ENCODE results near the gene SLC38A11.

Gene SLC38A11

DNA sequence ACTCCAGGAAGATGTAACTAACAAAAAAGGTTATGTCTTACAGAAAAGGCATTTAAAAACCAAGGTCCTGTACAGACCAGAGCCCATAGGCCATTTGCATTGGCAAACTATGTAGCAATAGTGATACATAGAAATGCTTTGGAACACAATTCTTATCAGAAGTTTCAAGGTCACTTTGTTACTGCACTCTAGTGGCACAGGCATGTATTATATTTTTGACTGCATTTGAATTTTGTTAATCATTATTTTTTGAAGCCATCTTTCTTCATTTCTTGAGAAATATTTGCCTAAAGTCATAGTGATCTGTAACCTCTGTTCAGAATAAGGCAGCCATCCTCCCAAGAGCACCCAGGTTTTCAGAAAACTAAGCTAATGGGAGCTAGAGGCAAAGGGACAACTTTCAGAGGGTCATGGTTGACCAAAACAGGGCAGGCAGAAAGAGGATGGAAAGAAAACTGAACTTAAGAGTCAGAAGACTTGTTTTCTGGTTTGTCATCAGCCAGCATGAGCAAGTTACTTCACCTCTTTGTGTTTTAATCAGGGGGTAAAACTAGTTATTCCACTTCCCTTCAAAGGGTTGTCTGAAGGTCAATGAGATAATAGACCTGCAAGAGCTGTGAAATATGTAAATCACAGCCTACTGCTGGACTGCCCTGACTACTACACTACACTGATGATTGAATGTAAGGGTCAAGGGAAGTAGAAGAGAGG is 41.5 kb downstream of the SLC38A11 start:
- no peak for DNase-seq

DNA sequence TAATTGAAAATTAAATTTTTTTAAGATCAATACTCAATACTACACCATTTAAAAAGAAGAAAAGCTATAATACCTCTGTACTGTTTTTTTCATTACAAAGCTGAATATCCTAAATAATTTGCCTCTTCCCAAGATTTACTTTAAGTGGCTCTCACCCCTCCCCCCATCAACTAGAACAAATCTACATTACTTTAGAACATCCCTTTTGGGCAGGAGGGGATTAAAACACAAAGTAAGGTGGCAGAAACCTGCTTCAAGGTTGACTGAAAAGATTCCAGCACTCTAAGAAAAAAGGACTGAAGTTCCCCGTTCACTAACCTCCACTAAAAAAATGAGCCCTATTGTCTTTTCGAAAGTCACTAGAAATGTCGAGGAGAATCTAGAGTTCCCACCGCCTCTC is 42.3 kb downstream of the SLC38A11 start:
- no peak for DNase-seq

DNA sequence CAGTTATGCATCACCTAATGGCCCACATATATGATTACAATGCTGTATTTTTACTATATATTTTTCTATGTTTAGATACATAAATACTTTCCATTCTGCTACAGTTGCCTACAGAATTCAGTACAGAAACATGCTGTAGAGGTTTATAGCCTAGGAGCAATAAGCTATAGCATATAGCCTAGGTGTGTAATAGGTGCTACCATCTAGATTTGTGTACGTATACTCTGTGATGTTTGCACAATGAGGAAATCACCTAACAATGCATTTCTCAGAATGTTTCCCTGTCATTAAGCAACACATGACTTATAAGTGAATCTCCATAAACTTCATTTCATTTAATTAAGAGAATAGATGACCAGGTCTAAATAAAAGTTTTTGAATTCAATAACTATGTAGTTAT is 43.5 kb downstream of the SLC38A11 start:
- no peak for DNase-seq

DNA sequence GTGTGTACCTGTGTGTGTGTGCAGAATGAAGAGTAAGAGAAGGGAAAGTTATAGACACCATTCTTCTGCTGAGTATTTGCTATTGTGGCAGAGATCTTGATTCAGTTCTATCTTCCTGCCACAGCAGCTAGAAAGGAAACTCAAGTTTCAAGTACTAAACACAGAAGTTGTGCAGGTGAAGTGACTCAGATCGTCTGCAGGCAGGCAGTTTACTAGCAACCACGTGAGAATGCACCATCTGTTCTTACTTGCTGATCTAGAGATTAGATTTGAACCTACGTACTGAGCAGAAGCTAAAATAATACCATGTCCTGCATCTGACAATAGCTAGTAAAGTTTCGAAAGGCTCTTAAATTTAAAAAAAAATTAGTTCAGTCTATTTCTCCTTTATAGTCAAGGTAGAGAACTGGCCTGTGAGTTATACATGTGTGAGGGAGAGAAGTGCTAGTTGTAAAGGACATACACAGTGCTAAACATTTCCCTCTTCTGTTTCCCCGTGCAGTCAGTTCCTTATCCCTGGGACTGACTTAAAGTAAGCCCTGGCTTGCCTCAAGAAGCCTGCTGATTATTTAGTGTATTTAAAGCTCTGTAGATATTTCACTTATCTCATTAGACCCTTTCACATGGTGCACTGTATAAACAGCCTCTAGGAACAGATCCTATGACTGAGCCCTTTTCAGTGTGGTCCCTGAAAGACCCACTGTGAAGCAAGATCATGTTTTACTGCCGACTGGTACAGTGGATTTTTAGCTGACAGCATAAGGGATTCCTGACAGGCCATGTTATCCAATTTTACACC is 45.0 kb downstream of the SLC38A11 start:
- no peak for DNase-seq

DNA sequence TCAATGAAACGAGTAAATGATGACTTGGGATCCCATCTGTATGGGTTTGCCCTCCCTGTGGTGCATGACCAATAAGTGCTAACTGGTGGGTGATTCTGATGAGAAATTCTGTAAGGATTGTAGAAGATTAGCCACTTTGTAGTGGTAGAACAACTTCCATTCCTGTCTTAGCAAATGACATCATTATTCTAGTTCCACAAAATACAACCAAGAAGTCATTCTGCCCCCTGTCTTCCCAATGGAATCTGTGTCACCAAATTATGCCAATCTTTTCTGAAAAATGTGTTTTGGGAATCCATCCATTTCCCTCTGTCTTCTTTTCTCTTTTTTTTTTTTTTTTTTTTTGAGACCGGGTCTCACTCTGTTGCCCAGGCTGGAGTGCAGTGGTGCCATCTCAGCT is 48.4 kb downstream of the SLC38A11 start:
- DNase-seq, result no peak

DNA sequence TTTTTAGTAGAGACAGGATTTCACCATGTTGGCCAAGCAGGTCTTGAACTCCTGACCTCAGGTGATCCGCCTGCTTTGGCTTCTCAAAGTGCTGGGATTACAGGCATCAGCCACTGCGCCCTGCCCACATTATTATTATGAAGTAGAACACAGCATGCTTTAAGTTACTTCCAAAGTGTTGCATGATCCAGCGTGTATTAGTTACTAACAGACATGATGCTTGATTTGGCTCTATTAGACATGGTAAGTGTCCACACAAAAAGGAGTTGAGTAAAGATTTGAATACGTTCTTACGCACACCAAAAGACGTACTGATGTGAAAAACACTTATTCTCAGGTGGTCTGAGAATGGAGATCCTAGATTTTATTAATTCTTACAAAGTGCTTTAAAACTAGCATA is 50.0 kb downstream of the SLC38A11 start:
- no peak for DNase-seq

DNA sequence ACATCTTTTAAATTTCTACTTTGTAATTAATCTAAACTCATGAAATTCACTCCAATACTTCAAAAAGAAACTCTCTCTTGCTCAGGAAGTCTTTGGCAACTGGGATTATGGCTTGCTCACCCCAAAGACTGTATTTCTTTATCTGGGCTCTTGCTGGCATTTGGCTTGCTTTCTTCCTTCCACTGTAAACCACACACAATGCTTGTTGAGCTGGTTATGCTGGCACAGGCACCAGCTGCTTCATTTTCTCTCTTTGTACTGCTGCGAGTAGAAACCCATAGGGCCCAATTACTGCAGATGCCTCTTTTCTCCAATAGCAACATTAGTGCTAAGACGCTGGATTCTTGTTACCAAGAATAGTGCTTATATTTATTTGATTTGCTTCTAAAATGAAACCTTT is 51.4 kb downstream of the SLC38A11 start:
- no peak for DNase-seq

DNA sequence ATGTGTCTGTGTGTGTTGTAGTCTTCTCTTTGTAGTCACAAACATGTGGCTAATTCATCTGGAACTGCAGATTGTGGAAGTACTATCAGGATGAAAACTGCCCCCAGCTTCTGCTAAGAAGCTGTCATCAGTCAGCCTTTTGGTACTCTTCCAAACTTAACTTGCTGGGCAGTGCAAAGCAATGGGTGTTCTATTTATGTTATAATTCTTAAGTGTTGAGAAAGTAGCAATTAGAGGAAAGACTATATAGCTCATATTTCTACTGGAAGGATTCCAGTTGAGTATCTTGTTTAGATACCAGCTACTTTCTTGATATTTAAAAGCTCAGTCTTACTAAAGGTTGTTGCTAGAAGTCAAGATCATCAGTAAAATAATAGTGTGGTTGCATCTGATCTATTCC is 52.1 kb downstream of the SLC38A11 start:
- no peak for DNase-seq

DNA sequence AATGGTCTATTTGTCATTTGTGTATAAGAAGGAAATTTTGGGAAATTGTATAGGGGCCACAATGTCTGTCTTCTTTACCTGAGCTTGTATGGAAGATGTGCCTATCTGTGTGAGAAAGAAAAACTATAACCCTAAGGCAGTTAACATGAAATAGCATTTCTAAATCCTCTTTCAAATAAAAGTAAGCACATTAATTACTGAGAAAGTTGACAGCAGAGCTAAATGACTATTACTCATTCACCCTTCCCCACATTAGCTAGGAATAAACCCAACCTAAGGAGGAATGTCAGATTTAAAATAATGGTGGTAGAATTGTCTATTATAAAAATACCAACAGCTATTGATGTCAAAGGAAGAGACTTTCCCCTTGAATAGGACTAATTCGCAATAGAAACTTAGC is 56.2 kb downstream of the SLC38A11 start:
- no peak for DNase-seq

DNA sequence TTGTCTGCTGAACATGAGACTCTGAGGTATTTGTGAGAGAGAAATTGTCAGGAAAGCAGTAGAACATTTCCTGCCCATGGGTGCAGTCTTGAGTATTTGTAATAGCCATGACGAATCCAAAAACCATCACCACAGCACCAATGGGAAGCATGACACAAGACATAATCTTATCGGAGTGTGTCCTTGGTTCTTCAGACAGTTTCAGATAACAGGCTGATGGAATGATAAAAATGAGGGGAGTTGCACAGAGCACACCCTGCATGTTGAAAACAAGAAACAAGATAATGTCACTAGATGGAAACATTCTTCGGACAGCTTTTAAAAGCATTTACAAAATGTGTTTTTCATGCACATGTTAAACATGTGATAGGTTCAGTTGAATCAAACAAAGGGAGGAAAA is 56.9 kb downstream of the SLC38A11 start:
- DNase-seq, result no peak

DNA sequence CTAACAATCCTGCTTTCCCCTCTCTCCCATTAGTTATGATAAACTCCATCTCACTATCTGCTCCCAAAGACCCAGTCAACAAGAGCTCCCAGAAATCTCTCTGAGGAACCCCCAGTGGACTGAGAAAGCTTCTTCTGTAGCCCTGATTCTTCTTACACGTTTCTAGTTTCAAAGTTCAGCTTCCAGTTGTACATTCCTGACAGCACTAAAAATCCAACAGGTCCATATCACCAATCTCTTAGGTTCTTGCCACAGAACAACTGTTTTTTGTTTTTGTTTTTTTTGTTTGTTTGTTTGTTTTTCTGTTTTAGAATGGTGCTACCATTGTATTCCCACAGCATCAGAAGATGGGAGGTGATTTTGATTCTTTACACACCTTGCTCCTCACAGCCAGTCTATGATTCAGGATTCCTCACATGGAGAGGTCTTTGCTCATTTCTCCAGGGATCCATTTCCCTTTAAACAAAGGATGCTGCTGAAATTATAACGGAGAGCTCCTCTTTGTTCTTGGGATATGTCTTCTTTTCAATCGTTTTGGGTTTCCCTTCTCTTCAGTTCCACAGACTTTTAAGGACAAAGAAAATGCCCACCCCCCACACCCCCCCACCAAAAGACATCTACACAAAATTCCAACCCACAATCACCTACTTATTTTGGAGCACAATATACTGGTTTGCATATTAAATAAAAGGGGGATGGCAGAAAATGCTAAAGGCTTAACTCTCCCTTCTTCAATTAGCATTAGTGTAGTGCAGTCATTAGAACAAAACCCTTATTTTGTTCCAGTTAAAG is 57.7 kb downstream of the SLC38A11 start:
- DNase-seq, result no peak

DNA sequence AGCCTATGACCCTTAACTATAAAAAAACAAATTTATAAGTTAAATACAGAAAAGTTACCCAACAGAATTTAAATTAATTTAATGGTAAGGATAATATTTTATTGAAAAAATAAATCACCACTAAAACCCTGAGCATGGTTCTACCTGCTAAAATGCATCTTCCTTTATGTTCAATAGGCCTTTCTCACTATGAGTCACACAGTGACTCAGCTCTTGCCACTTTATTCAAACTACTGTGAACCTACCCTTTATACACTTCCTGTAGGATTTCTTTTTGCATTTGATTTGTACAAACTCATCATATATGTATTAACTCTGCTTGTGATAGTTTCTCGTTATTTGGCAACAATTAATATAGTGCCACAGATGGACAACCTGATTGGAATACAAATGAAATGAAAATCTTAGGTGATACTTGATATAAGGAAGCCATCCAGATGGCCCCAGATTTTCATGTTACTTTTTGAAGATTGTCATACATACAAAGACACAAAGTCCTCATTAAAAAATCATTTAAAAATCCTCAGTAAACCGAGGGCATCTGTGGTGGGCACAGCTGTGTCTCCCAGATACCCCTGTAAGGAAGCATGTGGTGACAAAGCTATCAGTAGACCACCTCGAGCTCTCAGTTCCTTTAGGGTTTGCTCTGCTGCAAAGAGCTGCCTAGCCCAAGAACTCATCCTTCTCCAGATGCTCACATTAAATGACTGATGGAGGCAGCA is 58.5 kb downstream of the SLC38A11 start:
- DNase-seq, result no peak

DNA sequence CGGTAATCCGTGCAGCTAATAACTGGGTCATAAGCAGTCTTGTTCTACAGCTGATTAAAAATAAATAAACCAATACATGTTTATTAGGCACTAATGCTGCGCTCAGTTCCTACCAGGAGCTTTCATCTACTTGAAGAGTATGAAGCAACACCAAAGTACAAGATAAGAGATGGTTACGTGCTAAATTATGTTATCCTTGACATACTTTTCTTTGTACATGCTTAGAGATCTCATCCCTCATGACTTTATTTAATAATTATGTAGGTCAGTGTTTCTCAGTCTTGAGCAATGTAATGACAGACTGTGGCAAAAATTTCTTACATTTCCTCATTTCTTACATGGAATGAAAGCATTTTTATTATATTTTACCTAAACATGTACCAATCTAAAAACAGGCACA is 59.1 kb downstream of the SLC38A11 start:
- DNase-seq, result no peak

DNA sequence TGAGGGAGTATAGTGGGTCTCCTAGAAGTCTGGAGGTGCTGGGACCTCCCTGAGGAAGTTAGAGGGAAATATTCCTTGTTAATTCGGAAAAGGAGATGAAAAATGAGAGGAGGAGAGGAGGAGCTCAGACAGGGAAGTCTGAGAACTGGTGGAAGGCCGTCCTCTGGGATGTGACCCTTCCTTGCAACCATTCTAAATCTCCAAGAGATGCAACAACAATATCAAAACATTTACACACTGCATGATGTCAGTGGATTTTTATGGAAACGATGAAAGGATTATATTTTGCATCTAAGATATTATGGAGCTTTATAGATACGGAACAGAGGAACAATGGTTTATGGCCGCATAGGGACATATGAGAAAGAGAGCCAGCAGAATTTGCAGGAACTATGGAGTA is 63.9 kb downstream of the SLC38A11 start:
- no peak for DNase-seq

DNA sequence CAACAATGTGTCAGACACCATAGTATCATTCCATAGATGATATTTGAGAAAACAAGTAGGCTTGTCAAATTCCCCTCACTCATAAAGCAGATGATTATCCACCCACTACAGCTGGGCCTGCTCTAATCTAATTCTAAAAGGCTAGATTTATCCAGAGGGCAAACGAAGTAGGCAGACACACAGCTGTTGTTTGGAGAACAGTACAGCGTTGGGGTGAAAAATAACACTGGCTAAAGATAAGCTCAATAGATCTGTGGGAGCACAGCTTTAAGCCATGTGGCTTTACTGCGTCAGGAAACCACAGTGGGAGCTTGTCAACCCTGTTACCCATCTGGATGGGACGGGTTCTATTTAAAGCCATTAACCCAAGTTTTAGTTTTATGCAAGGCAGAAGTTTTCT is 64.8 kb downstream of the SLC38A11 start:
- DNase-seq, result no peak

DNA sequence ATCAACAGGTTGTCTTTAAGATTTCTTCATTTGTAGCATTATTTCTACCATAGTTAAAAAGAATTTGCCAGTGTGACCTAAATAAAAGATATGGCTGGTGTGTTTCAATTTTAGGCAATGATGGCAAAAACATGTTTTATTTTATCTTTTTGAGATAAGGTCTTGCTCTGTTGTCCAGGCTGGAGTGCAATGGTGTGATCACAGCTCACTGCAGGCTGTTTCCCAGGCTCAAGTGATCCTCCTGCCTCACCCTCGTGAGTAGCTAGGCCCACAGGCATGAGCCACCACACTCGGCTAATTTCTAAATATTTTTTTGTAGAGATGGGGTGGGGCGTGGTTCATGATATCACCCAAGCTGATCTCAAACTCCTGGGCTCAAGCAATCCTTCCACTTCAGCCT is 66.7 kb downstream of the SLC38A11 start:
- DNase-seq, result no peak

DNA sequence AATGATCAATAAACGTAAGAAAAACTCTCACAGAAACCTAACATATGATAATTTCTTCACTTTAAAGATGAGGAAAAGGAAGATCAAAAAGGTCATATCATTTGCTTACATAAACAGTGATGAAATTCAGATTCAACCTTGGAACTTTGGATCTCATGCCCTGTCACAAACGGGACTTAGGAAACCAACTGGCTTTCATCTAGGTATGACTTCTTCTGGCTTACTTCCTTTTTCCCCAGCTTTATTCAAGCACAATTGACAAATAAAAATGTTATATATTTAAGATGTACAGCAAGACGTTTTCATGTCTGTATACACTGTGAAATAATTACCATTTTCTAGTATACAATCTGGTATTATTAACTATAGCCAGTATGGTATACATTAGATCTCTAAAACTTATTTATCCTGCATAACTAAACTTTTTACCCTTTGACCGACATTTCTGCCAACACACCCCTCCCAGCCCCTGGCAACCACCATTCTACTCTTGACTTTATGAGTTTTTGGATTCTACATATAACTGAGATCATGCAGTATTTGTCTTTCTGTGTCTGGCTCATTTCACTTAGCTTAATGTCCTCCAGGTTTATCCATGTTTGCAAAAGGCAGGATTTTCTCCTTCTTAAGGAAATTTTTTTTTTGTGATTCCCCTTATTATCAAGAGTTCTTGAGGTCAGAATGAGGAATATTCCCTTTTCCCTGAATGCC is 67.7 kb downstream of the SLC38A11 start:
- DNase-seq, result no peak

DNA sequence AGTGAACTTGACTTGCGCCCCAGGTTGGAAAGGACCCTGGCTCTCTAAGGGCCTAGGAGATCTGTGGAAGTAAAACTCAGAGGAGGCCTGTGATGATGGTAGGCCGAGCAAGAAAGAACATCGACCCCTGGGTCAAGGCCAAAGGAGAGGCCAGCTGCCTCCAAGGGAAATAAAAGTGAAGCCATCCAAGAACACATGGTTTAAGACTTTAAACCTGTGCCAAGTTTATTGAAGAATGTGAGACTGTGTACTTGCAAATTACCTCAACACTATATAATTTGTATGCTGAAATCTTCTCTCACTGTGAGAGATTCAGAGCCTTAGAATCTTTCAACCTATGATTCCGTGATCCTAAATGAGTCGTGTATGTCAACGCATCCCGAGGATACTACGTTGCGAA is 73.0 kb downstream of the SLC38A11 start:
- no peak for DNase-seq

DNA sequence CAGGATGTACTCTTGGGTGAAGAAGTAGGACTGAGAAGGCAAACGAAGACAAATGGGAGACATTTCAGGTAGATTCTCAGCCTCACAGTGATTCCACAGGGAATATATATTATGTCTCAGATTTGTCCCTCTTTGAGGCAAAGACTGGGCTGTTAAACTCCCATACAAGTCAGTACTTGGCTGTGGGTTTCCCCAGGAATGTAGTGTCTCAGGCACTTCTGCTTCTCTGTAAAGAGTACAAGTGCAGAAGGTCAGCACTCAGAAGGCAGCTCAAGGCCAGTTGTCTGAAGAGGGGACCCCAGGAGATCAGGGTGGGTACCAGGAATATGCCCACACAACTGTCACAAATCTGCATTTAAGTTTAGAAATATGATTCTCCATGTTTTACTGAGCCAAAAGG is 73.8 kb downstream of the SLC38A11 start:
- DNase-seq, result no peak

DNA sequence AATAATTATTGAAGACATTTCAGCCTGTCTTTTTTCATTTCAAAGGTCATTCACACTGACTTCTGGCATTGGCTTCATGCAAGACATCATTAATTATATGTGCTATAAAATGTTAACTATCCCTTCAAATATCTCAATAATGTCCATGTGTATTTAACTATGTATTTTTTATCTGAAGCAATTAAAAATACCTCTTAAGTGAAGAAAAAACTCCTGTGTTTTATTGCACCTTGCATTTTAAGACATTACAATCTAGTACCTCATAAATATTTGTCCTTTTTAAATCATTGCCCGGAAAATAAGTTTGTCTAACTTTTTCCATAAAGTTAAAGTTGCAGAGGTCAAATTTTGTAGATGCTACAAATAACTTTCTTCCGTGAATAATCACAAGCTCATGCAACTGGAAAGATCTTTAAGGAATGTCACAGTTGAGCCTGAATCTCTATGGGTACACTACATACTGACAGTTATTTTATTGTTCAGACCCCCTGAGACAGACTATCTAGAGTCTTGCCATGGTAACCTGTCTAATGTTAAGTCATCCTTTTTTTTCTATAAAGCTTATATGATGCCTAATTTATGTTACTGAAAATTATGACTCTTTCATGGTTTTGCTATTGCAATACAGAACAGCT is 75.3 kb downstream of the SLC38A11 start:
- DNase-seq, result no peak

DNA sequence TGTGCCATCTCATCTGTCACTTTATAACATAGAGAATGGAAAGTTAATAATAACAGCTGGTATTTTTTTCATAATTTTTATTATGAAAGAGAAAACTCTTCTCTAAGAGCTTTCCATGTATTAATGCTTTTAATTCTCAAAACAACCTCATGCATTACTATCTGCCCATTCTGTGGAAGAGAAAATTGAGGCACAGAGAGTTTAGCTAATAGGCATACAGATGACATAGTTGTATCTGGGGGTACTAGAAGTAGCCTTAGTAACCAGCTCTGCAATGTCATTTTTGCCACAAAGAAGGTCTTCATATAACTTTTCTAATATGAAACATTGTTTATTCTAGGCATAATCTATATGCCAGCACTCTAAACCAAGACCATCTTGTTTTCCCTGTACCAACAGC is 77.4 kb downstream of the SLC38A11 start:
- DNase-seq, result no peak

DNA sequence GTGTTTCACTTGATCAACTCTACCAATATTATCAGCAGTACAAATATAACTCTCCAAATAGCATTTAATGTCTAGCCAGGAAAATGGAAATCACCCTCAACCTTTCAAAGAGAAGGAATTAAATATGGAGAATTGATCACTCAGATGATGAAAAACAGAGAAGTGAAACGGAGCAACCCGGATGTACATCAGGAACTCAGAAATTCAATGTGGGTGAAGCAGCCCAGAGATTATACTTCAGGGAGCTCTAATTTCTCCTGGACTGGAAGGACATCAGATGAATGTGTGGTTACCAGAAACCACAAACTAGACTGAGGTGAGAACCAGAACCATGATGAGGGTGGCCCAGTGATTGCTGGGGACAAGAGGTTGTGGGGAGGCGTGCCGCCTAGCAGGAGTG is 78.2 kb downstream of the SLC38A11 start:
- no peak for DNase-seq
